GM18502 (cell line): ENCODE data around the gene RNF115.
"Not testable (repeated sequence)": the region's sequence is repeated elsewhere in the genome, so short reads cannot be mapped to it uniquely, and the experiment has no call there.

Experiments used
- ATAC-seq: cut with Tn5 transposase; IDR thresholded peaks from one replicate; pipeline ENCODE4 v1.9.1; 2021; ENCODE audit warnings: mild to moderate bottlenecking; ENCODE audit not compliant: unreplicated experiment, poor library complexity

The RNF115 gene

DNA sequence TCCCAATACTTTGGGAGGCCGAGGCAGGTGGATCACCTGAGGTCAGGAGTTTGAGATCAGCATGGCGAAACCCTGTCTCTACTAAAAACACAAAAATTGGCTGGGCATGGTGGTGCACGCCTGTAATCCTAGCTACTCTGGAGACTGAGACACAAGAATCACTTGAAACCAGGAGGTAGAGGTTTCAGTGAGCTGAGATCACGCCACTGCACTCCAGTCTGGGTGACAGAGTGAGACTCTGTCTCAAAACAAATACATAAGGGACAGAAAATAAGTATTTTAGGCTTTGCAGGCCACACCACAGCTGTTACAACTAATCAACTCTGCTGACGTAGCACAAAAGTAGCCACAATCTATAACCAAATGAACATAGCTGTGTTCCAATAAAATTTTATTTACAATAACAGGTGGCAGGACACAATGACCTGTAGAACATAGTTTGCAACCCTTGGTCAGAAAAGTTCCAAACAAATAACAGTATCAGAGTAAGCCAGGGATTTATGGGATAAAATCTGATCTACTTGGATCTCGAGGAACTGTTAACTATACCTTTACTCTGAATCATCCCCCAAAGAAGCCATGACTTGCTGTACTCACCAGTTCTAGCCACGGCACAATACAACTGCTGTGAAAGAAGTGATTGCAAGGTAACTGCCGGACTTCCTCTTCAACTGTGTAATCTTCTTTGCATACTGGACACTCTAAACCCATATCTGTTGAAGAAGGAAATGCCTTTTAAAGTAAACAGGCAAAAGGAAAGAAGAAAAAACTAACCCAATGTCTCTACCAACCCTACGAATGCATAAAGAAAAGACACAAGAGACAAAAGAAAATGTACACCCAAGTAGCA is 76.3 kb downstream of the RNF115 start:
- ATAC-seq, result no peak

DNA sequence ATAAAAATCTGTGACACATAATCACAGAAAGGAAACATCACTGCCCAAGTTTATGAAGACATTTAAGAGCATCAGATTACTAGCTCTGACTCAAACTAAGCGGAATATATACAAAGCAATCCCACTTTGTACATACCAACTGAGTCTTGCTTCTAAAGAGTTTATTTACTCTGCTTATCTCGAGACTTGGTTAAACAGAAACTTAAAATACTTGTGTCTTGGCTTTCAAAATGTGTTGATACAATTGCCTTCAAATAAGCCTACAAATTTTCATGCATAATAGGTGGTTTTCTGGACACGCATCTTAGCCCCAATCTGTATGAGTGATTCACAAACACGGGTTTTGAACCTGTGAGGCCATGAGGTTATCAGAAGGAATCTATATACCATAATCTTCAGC is 83.6 kb downstream of the RNF115 start:
- no peak for ATAC-seq

DNA sequence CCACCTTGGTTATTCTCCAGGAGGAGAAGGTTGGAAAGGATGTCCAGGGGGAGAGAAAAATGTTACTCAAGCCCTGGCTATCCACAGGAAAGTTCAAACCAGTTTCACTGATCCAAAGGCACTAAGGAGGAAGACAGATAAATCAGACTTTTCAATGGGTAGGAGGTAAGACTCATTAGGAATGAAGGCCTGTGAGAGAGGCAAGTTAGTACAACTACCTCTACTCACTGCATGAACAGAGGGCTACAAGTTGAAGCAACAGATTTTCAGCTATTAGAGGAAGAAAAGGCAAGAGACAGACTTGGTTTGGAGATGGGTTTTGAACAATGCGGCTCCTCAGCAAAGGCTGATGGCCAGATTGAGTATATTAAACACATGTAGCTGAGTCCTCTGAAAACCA is 87.7 kb downstream of the RNF115 start:
- no peak for ATAC-seq

DNA sequence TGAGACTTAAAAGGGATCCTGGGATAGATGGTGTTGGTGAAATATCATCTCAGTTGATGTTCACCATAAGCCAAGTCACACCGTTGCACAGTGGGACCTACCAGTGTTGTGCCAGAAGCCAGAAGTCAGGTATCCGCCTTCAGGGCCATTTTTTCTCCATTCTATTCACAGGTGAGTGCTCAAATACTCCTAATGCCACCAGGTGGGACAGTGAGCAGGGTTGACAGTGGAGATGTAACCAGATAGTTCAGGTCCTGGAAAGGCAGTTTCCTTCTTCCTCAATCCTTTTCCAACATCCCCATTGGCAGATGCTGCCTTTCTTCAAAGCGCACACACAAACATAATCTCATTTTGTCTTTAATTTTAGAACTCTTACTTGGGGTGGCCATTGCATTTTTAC is 93.0 kb downstream of the RNF115 start:
- no peak for ATAC-seq

DNA sequence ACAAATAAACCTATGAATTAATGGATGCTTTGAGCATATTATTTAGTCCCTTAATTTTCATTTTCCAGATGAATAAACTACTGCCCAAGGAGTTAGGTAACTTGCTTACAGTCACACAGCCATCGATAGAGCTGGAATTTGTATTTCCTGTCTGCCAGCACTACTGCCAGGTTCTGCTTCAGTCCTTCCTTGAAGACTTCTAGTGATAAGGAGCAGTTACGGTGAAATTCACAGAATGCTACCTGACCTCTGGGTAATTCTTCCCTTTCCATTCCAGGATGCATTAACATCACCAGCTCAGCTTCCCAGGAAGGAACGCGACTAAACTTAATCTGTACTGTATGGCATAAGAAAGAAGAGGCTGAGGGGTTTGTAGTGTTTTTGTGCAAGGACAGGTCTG is 93.4 kb downstream of the RNF115 start:
- no peak for ATAC-seq

- ATAC-seq, result no peak
Measured at GRCh38 chr1:145729666-145730436, 94.0 kb downstream of the RNF115 start.

- no peak for ATAC-seq
Measured at GRCh38 chr1:145729196-145729595, 94.7 kb downstream of the RNF115 start.

DNA sequence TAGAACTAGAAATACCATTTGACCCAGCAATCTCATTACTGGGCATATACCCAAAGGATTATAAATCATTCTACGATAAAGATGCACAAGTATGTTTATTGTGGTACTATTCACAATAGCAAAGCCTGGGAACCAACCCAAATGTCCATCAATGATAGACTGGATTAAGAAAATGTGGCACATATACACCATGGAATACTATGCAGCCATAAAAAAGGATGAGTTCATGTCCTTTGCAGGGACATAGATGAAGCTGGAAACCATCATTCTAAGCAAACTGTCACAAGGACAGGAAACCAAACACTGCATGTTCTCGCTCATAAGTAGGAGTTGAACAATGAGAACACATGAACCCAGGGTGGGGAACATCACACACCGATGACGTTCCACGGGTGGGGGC is 97.7 kb downstream of the RNF115 start:
- not testable (repeated sequence) for ATAC-seq

- ATAC-seq, result peak; percentile 75
Measured at GRCh38 chr1:145720878-145721671, 102.8 kb downstream of the RNF115 start.

DNA sequence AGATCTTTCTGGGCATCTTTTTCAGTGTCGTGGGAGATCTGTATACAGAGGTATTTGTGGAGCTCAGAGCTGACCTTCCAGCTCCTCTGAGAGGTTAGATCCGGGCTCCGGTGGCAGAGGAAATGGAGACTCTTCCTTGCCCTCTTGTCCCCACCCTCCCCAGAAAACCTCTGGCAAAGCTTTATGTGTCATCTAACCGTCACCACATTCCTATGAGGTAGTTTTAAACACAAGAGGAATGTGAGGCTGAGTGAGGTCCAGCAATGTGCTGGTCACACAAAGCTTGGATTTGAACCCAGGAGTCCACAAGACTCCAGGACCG is 103.4 kb downstream of the RNF115 start:
- no peak for ATAC-seq

DNA sequence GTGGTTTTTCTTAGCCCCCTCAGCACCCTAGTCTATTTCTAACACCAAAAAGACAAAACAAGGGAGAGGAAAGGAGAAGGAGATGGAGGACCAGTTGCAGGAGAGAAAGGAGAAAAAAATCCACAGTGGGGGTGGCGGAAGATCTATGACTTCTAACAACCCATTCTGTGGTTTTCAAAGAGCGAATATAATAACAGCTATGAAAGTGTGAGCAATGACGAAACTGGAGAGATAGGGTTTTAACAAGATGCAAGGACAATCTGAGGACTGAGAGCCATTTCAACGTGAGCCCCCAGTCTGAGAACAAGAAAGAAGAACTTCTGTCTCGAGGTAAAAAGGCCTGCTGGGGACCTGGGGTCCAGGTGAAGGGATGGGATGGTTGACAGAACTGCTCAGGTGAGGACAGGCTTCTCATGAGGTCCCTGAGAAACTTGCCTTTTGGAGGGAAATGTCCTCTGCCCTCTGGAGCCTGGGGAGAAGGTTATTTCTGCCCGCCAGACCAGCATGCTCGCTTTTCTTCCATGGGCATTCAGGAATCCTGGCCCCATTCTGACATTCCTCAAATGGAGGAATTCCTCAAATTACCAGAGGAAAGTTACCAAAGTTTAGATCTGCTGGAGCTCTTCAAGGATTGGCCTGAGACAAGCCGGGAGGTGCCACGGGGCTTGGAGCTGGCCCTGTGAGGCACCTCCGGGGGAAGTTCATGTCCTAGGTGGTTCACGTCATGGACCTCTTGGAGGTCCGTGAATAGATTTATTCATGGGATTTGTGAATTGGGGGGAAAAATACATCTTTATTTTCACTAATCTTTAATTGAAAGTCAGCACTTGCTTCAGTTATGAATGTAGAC is 104.4 kb downstream of the RNF115 start, which contains the start of gene CD160:
Gene CD160, plus strand, starts transcription at position 270 of the 850 bp plus-strand sequence. CDS start 8,829 bp downstream, outside the sequence.
- ATAC-seq, result no peak

DNA sequence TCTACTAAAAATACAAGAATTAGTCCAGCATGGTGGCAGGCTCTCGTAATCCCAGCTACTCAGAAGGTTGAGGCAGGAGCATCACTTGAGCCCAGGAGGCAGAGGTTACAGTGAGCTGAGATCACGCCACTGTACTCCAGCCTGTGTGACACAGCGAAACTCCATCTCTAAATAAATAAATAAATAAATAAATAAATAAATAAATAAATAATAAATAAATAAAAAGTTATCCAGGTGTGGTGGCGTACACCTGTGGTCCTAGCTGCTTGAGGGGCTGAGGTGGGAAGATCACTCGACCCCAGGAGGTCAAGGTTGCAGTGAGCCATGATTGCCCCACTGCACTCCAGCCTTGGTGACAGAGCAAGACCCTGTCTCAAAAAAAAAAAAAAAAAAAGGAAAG is 105.4 kb downstream of the RNF115 start:
- not testable (repeated sequence) for ATAC-seq

DNA sequence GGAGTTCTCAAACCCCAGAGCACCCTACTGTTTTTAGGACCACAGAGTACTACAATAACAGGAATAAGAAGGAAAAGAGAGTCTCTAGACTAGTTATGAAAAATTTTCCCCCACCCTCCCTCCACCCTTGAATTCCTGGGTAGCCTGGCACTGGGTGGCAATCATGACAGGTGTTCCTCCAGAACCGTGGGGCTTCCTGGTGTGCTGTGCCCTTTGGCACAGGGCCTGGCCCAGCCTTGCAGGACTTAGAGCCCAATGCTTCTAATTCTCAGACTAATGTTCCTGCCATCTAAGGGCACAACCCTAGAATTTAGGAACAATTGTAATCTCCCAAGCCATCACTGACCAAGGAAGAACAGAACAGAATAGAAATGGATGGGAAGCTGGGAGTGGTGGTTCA is 106.1 kb downstream of the RNF115 start:
- ATAC-seq, result no peak

GRCh38 chr1:145716641-145717345 is 107.1 kb downstream of the RNF115 start:
- no peak for ATAC-seq

DNA sequence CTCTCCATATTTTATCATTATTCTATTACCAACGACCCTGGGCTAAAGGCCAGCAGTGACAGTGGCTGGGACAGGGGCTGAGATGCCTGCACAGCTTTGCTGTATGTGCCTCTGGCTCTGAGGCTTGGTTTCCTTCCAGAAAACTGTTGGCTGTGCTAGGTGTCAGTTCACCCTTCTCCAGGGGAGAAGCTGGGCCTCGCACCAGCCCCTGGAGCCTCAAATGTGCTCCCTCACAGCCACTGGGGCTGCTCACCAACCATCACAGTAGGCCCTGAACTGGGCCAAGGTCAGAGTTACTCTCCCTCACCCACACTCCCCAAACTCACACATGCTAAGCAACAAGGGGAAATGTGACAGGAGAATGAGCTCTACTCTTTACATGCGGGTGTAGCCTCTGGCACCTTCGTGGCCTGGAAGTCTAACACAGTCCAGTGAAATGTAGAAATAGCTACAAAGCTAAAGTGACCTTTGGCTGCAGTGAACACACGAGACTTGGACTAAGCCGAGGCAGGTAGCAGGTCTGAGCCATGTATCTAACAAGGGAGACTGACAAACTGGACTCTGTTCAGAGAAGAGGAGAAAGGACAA is 109.3 kb downstream of the RNF115 start:
- no peak for ATAC-seq

- no peak for ATAC-seq
Measured at GRCh38 chr1:145711213-145711651, 112.7 kb downstream of the RNF115 start.

- ATAC-seq, result no peak
Measured at GRCh38 chr1:145710291-145711027, 113.4 kb downstream of the RNF115 start.

DNA sequence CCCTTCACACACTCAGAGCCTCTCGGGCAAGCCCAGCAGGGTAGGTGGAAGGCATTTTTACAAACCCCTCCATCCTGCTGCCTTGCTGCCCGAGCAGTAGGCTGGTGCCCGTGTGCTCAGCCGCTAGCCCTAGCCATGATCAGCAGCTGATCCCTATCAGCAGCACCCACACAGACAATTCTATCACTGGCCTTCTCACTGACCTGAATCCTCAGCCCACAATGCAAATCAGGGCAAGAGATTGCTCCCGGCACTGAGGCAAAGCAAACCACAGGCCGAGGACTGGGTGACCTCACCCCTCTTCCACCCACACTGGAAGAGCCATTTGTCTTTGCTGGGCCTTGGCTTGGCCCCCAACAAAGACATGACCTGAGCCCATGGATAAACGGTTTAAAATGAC is 115.8 kb downstream of the RNF115 start:
- no peak for ATAC-seq
